ENCODE measurements around the gene EFNA5.
A peak's percentile ranks its signal among the peaks of the same experiment; 100 is the strongest.
"Not testable (repeated sequence)": the region's sequence is repeated elsewhere in the genome, so short reads cannot be mapped to it uniquely, and the experiment has no call there.

Gene EFNA5

DNA sequence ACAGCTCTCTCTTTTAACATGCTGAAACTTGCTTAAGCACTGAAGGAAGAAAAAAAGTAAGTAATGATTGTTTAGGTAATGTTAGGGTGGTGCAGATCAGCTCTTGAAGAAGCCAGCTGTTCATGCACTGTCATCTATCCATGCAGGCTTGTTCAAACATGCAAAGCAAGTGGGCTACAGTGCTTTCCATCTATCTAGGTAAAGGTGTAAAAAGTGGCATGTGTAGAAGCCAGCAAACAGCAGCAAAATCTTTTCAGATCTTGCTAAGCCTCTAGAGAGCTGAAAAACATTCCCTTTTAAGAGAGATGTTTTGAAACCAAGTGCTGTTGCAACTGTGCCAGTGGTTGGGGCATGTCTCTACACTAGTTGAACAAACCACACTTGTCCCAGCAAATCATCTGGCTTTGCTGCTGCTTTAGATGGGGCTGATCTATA, 214.4 kb downstream of the EFNA5 start:
- DNase-seq = no peak

DNA sequence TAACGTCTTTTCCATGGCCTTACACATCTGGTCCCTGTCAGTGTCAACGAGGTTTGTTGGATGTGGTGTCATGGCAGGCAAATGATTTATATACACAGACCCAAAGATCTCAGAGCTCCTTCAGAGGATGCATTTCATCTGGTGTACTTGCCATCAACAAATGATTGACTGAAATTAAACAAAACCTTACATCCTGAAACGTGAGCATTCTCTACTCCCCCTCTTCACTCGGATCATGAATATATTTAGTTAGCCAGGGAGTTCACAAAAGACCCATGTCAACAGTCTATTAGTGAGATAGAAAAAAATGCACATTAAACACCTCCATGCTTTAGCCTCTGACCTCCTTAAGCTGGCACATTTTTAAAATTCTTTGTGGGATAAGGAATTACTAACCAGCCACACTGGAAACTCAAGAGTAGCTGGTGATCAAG, 215.6 kb downstream of the EFNA5 start:
- DNase-seq = peak; percentile 62

DNA sequence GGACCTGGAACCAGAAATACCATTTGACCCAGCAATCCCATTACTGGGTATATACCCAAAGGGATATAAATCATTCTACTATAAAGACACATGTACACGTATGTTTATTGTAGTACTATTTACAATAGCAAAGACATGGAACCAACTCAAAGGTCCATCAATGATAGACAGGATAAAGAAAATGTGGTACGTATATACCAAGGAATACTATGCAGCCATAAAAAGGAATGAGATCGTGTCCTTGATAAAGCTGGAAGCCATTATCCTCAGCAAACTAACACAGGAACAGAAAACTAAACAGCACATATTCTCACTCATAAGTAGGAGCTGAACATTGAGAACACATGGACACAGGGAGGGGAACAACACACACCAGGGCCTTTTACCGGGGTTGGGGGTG, 218.9 kb downstream of the EFNA5 start:
- not testable (repeated sequence) for DNase-seq

DNA sequence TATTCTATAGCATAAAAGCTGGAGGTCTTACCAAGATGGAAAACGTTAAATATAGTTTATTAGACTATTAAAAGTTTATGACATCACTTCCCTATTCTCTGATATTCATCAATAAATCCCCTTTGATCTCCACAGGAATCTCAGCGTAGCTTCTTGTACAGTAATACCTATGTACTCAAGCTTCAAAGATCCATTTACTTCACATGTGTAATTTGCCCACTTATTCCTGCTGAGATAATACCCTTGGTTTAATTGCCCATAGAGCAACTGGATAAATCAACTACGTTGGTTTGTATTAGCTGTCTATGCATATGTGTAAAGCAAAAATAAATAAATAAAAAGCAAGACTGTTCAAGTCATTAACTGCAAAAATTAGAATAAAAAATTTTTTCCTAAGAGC, 219.7 kb downstream of the EFNA5 start:
- no peak for DNase-seq

DNA sequence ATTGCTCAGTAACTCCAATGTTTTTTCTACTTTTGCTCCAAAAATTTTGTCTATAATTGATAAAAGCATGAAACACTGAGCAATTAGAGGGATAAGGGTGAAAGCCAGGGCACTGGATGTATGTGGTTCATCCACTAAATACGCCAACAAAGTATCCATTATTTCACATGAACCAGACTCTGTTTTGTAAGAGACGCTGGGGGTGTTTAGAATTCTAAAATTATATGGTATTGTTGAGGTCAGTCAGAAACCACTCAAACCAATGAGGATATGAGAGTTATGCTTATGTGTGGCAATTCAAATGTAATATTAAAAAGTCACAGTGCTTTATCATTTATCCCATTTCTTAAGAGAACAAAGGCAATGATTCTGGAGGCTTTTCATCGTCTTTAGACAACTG, 220.2 kb downstream of the EFNA5 start:
- DNase-seq = no peak

DNA sequence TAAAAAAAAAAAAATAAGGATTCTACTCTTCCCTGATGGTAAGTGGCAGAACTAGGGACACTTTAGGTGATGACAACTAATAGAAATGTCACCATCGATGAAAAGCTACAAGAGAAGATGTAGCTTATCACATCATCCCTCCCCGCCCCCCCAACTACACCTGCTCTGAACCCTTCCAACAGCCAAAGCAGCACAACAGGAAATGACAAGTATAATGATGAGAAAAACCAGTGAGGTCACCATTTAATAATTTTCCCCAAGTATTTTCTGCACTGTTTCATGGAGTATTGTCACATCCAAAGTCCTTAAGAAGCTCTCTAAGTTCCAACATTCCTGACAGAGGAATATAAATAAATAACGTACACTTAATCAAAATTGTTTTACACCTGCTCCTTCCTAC, 221.4 kb downstream of the EFNA5 start:
- no peak for DNase-seq

DNA sequence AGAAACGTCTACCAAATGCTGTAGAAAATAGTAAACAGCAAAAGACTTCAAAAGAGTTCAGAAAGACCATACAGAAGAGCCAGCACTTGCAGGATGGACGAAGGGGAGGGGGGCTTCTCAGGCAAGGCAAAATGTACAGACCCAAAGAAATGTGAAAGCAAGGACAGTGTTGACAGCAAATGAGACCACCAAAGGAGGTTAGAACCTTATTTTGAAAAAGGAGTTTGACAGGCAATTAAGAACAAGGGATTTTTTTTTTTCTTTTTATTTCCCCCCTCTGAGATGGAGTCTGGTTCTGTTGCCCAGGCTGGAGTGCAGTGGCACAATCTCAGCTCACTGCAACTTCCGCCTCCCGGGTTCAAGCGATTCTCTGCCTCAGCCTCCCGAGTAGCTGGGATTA, 223.2 kb downstream of the EFNA5 start:
- DNase-seq = no peak

DNA sequence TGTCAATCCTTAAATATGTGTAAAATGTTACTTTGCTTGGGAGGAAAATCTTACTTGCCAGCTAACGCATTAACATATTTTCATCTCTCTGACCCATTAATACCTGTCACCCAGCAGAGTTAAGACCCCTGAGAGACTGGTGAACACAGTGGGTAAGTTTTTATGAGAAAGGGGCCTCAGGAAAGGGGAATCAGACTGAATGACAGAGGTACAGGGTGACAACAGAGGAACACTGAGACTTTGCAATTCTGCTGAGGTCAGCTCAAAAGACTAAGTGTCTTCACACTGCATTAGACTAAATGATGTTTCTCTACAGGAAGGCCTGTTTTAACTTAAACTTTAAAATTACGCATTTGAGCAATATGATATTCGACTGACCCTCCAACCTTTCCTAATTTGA, 223.8 kb downstream of the EFNA5 start:
- DNase-seq = no peak

DNA sequence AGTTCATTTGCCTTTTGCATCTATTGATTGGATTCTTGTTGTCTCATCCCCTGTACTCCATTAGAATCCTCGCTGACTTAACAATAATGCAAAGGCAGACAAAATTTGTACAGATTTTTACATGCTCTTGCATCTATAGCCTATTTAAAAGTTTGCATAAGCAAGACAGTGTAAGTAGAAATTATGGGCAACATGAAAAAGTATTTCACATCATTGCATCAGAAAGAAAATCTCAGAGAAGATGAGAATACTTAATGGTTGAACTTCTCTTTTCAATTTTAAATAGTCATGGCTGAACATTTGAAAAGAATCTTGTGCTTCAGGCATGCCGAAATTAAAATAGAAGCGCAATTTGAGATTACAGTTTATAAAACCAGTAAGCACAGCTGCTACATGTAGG, 226.4 kb downstream of the EFNA5 start:
- no peak for DNase-seq

DNA sequence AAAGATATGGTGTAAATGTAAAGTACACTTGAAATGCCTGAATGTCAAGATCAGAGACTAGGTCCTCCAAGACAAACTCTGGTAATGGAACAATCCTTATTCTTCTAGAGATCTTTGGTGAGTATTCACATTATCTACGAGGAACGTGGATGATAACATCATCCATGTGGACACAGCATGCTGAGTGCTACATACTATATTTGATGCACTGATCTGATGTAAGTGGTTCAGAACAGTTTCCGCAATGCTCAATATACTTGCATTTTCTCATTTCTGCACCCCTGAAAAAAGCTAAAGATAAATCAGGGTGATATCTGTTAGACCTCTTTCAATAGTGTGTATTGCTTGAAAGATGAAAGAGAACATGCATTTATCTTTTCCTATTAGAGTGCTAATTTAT, 226.8 kb downstream of the EFNA5 start:
- no peak for DNase-seq

DNA sequence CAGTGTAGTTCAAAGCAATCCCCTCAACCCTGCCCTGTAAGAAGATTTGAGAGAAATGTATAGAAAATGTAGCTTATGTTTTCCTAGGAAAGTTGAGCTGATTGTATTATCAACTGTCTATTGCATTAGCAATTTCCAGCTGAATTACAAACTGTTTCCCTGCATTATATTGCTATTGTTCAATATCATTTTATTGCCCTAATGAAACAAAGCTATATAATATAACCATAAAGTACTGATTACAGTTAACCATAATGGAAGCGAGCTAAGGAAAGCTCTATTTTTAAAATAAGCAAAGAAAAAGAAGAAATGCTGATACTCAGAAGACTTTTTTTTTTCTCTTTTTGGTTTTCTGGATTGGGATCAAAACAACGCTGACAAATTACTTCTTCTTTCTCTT, 228.3 kb downstream of the EFNA5 start:
- no peak for DNase-seq

DNA sequence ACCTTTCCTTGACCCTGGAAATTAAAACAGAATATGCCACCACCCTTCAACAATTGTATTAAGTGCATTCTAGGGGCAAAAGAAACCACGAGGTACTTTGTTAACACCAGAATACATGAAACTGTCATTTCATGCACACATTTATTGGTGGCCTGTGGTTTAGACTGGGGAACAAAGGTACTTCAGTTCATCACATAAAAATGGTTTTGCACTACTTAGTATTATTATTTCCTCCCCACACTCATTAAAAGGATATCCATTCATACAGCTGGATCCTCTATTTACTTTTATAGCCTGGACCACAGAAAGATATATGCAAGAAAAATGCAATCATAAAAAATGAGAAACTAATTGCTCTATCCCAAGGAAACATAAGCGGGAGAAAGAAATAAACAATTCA, 230.9 kb downstream of the EFNA5 start:
- DNase-seq = no peak

DNA sequence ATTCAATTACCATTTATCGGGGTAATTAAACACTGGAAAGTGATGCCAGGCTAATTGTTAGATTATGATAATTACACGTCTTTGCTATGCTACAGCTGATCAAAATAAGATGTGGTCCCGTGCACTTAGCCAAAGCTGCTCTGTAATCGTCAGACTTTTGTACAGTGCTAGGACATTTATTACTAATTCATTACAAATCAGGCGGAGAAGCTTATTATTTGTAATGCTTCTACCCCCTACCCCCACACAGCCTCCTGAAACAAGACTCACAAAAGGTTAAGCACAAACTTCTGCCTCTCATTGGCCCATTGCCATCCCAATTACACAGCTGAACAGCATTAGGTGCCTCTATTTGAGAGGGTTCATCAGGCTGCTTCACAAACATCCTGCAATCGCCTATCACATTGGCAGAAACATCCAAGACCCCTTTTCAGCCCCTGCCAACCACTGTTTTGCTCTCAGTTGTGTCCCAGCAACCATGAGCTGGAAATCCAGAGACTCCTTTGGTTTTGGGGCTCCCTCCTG, 232.7 kb downstream of the EFNA5 start:
- DNase-seq = no peak

DNA sequence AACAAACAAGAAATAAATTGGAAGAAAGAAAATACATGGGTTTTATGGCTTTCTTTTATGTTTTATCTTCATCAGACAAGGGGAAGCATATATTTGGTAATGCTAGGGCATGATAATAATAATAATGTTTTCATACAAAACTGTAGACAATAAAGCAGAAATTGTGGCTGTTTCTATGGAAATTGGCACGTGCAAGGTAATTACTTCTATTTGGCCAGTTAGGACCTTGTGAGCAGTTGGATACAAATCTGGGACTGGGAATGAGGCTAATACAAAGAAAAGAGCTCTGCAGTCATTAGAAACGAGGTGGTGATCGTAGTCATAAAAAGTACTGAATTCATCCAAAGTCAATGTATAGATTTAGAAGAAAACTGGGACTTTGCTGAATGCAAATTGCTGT, 233.6 kb downstream of the EFNA5 start:
- DNase-seq = no peak

DNA sequence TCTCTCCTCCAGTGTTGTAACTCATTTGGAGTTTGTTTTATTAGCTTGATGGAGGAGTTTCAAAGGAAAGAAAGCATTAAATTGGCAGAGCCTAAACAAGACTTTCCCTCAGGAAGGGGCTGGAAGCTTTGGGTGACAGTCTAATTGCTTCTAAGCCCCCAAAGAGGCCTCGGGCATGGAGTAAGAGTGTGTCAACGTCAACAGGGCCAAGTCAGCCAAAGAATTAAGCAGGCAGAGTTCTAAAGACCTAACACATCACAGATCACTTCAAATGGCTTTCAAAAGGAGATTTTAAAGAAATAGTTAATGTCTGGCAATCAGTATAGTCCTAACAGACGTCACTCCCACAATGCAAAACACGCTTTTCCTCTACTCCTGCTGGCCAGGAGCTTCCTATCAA, 234.5 kb downstream of the EFNA5 start:
- DNase-seq = no peak

DNA sequence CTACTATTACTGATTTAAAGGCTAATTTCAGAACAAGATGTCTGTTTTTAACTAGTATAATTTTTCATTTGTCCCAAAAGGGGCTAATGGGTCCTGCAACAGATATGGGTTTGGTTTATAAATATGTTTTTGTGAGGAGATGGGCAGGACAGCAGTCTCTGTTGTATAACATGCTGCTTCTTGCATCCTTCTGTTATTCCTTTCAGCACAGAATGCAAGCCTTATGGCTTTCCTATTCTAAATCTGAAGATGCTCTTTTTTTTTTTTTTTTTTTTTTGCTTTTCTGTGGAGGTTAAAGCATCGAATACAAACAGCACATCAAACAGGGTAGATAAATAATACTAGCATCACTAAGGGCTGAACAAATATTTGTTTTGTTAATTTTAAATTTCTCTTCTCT, 235.7 kb downstream of the EFNA5 start:
- no peak for DNase-seq

DNA sequence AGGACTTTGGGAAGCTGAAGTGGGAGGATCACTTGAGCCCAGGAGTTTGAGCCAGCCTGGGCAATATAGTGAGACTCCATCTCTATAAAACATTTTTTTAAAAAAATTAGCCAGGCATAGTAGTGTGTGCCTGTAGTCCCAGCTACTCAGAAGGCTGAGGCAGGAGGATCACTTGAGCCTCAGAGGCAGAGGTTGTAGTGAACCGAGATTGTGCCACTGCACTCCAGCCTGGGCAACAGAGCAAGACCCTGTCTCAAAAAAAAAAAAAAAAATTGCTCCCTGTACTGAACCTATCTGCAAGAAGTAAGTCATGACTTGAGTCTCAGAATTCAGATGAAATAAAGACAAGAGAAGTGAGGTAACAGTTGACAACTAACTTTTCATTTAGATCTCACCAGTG, 237.1 kb downstream of the EFNA5 start:
- DNase-seq = not testable (repeated sequence)

DNA sequence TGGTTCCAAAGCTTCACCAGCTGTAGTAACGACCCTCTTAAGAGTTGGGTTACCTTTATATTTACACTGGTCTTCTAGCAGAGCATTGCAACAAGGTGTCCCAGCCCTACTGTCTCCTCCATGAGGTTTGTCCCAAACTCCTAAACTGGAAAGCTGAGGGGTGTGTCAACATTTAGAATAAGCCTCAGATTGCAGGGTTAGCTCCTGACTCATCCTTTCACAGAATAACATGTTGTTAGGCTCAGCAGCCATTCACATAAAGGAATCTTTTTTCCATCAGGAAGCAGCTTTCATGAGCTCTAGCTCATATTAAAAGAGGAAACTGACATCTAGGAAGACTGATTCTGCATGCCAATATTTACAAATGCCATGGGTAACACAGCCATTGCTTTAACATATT, 238.7 kb downstream of the EFNA5 start:
- peak; percentile 55 for DNase-seq

DNA sequence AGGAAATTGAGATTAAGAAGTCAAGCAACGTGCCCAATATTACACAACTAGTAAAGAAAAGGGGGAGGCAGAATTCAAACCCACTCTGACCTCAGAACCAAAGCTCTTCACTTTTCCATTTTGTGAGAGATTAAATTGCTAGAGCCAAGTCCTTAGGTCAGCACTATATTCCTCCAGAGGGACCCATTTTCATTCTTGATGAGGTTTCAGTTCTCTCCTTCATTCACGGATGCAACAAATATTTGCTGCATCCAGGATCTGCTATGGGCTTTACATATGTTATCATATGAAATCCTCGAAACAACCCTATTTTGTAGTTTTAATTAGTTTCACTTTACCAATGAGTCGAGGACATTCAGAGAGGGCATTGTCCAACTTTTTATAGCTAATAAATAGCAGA, 239.2 kb downstream of the EFNA5 start:
- DNase-seq = no peak

DNA sequence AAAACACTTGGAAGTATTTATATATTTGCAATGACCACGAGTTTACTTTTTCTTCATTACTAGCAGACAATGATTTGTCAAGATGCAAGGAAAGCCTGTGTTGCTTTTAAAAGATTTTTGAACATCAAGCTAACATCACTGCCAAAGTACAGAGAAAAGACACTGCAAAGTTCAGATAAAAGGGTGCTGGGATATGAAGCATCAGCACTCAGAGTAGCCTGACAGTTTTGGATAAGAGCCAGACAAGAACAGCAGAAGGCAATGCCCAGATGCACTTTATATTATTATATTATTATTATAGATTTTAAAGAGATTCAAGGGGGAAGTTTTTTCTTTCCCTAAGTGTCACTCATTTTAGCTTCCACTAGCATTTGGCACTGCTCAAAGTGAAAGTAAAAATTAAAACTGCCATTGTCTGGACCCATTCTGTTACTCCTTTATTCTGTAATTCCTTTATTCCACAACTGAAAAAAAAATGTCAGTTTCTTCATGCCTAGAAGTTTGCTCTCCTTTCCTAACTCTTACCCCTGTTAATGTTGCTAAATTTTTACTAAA, 240.6 kb downstream of the EFNA5 start:
- no peak for DNase-seq

DNA sequence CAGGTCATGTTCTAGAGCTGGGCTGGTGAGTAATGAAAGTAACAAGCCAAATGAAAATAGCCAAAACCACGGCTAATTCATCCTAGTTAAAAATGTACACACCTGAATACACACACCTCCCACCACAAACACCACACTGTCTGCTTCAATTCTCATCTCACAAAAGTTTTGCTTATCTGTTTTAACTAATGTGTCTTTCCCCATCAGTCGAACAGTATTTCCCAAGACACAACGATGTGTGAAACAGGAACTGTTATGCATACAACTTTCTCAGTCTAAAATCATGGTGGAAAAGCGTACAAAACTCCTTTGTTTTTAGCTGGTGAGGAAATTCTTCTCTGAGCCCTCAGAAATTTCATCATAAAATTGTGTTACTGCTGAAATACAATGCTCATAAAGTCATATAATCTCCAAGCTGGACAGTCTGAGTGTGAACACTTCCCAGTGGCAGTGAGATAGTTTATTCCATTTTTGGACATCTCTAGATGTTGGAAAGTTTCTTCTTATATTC, 242.4 kb downstream of the EFNA5 start:
- DNase-seq = no peak

DNA sequence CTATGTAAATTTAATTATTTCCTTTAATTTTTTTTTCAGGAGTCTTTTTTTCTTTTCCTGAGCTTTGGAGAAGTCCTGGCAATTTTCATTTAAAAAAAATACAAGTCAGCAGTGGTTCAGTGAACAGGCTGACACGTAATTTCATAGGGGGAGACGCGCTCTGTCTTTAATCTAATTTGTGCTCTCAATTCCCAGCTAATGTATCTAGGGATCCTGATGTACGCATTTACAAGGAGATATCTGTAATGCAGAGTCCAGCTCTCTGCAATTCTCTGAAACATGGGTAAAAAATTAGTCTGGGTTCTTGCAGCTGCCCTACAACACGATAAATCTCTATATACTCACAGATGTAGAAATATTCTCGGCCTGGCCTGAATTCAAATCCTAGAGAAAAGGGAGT, 243.9 kb downstream of the EFNA5 start:
- no peak for DNase-seq

DNA sequence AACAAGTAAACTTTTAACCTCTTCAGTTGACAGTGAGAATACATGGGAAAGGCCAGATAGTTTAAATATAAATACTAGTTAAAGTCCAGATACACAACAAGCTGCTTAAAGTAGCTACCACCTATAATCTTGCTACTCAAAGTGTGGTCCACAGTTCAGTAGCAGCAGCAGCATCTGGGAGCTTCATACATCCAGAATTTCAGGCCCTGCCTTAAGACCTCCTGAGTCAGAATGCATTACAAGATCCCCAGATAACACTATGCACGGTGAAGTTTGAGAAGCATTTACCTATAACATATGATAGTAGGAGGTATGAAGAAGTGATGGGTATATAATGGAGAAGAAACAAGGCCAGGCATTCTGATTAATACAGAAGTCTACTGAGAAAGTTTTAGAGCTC, 244.5 kb downstream of the EFNA5 start:
- DNase-seq = no peak

DNA sequence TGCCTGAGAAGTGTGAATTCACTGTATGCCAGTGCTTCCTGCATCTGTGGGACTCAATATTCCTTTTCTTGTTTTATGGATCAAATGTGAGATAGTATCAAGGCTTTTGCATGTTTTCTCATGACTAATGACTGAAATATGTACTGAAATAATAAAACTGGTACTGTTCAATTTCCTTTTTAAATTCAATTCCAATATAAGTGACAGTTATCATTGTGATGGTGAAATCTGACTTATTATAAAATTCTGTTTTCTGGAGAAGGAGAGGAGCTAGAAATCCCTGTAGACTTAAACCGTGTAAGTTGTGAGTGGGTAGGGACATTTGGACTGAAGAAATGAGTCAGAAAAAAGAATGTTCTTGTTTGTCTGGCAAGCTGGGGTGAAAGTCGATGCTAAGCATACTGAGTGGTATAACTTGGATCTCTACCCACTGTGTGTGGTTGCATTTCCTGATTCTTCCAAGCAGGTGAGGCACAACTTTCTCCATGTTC, 245.2 kb downstream of the EFNA5 start:
- peak; percentile 75 for DNase-seq

DNA sequence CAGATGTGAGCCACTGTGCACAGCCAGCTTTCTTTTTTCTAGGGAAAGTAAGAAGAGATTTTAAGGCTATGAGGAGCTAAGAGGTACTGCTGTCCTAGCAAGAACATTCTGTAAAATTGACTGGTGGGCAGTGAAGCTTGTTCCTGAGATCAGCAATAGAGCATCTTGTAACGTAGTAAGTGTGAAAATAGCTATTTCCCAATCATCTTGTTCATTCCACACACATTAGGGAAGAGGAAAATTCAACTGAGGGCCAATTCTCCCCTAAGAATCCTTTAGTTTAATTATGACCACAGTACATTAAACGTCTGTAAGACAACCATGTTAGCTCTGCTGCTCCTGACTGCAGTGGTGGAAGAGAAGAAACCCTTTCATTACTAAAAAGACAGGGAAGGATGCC, 246.2 kb downstream of the EFNA5 start:
- peak; percentile 12 for DNase-seq

All from fibroblast of skin of abdomen (primary cell).